H1 (cell line): ENCODE data around the gene NQO2. TPM values are rescaled to one million over a fixed set of nuclear protein-coding genes. Genes with fewer than 3 reads are reported as not detected.

Experiments
- PHF8 ChIP-seq: fragments of 200-600 bp; sonication (generic); conservative IDR thresholded peaks from 2 replicates; pipeline ENCODE4 v1.7.1; 2012; ENCODE audit warnings: low read depth, mild to moderate bottlenecking, inconsistent platforms, low read length, moderate library complexity
- POLR2A ChIP-seq, 2 experiments: IDR thresholded peaks; 1 replicate in 1 of 2; 2 replicates in 1 of 2; pipeline ENCODE4 v1.6.1; 2011; ENCODE audit warnings: low read depth in 2 of 2, low read length in 2 of 2, mild to moderate bottlenecking in 2 of 2; ENCODE audit errors: control extremely low read depth in 1 of 2
- TCF12 ChIP-seq: IDR thresholded peaks from 2 replicates; pipeline ENCODE4 v1.6.1; 2011; ENCODE audit warnings: low read depth, mild to moderate bottlenecking, low read length
- polyA plus RNA-seq, 7 experiments: library from polyadenylated mRNA; depleted of rRNA in 3 of 7; stranded (reverse) in 5 of 7; unstranded in 2 of 7; fragments of >200 nt in 5 of 7; fragments of 200-250 nt in 2 of 7; gene quantifications; 1 replicate in 5 of 7; 2 replicates in 1 of 7; 4 replicates in 1 of 7; pipeline versions ENCODE4 v1.2.1 to v1.2.3, GENCODE V29; 2011 to 2013; ENCODE audit warnings: missing spikeins in 2 of 7, mixed read lengths in 2 of 7
- total RNA-seq: library from RNA; stranded (reverse); fragmentation: NEBNext Ultra II Directional; extraction: Animal tissue kit (Norgen Biotek cat#: 25700); gene quantifications from 2 replicates; pipeline ENCODE4 v1.2.1, GENCODE V29; 2021
- TF ChIP-seq, protein P1 (sequence below): fragments of 300-600 bp; sonication (generic); IDR thresholded peaks from 2 replicates; pipeline ENCODE4 v1.7.1; 2012; ENCODE audit warnings: low read length, moderate library complexity, mild to moderate bottlenecking, inconsistent platforms; ENCODE audit not compliant: insufficient replicate concordance

Gene NQO2
- total and polyA plus RNA-seq, 2 of the 8 experiments (the other 6 are each of a cell fraction or from before 2014, with no cell fraction given): 135 to 168 TPM

DNA sequence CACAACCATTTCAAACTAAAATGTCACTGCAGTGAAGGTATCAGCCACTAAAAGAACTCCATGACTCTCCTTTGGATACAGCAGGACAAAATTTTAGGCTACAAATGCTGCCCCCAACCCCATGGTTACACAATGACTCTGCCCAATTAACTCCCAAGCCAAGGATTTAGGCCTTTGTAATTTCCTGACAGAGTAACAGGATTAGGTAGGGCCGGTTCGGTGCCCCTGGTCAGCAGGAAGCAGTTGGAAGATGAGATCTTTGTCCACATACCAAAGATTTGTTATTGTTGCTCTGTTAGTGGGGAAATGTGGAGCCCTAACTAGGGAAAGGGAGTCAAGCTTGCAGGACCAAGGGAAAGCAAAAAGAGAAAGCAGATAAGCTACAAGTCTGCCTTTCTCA lies 41.9 kb downstream of the NQO2 start (continued):
- TF ChIP-seq, protein P1, sequence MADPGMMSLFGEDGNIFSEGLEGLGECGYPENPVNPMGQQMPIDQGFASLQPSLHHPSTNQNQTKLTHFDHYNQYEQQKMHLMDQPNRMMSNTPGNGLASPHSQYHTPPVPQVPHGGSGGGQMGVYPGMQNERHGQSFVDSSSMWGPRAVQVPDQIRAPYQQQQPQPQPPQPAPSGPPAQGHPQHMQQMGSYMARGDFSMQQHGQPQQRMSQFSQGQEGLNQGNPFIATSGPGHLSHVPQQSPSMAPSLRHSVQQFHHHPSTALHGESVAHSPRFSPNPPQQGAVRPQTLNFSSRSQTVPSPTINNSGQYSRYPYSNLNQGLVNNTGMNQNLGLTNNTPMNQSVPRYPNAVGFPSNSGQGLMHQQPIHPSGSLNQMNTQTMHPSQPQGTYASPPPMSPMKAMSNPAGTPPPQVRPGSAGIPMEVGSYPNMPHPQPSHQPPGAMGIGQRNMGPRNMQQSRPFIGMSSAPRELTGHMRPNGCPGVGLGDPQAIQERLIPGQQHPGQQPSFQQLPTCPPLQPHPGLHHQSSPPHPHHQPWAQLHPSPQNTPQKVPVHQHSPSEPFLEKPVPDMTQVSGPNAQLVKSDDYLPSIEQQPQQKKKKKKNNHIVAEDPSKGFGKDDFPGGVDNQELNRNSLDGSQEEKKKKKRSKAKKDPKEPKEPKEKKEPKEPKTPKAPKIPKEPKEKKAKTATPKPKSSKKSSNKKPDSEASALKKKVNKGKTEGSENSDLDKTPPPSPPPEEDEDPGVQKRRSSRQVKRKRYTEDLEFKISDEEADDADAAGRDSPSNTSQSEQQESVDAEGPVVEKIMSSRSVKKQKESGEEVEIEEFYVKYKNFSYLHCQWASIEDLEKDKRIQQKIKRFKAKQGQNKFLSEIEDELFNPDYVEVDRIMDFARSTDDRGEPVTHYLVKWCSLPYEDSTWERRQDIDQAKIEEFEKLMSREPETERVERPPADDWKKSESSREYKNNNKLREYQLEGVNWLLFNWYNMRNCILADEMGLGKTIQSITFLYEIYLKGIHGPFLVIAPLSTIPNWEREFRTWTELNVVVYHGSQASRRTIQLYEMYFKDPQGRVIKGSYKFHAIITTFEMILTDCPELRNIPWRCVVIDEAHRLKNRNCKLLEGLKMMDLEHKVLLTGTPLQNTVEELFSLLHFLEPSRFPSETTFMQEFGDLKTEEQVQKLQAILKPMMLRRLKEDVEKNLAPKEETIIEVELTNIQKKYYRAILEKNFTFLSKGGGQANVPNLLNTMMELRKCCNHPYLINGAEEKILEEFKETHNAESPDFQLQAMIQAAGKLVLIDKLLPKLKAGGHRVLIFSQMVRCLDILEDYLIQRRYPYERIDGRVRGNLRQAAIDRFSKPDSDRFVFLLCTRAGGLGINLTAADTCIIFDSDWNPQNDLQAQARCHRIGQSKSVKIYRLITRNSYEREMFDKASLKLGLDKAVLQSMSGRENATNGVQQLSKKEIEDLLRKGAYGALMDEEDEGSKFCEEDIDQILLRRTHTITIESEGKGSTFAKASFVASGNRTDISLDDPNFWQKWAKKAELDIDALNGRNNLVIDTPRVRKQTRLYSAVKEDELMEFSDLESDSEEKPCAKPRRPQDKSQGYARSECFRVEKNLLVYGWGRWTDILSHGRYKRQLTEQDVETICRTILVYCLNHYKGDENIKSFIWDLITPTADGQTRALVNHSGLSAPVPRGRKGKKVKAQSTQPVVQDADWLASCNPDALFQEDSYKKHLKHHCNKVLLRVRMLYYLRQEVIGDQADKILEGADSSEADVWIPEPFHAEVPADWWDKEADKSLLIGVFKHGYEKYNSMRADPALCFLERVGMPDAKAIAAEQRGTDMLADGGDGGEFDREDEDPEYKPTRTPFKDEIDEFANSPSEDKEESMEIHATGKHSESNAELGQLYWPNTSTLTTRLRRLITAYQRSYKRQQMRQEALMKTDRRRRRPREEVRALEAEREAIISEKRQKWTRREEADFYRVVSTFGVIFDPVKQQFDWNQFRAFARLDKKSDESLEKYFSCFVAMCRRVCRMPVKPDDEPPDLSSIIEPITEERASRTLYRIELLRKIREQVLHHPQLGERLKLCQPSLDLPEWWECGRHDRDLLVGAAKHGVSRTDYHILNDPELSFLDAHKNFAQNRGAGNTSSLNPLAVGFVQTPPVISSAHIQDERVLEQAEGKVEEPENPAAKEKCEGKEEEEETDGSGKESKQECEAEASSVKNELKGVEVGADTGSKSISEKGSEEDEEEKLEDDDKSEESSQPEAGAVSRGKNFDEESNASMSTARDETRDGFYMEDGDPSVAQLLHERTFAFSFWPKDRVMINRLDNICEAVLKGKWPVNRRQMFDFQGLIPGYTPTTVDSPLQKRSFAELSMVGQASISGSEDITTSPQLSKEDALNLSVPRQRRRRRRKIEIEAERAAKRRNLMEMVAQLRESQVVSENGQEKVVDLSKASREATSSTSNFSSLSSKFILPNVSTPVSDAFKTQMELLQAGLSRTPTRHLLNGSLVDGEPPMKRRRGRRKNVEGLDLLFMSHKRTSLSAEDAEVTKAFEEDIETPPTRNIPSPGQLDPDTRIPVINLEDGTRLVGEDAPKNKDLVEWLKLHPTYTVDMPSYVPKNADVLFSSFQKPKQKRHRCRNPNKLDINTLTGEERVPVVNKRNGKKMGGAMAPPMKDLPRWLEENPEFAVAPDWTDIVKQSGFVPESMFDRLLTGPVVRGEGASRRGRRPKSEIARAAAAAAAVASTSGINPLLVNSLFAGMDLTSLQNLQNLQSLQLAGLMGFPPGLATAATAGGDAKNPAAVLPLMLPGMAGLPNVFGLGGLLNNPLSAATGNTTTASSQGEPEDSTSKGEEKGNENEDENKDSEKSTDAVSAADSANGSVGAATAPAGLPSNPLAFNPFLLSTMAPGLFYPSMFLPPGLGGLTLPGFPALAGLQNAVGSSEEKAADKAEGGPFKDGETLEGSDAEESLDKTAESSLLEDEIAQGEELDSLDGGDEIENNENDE: no peak
- TF ChIP-seq PHF8 (no peak), POLR2A (IDR thresholded peaks at IDR 0.05; ENCODE audit: control extremely low read depth in 1 of 2, low read depth in 2 of 2, low read length in 2 of 2) (no peak), TCF12 (no peak)
